PC-3 (cell line): ENCODE data around the gene ZNF341. TPM values are rescaled to one million over a fixed set of nuclear protein-coding genes. Genes with fewer than 3 reads are reported as not detected.
A peak's percentile ranks its signal among the peaks of the same experiment; 100 is the strongest.

Experiments
- ATAC-seq: fragments of 200-7000 bp; cut with Tn5 transposase; 2 replicates; pipeline ENCODE4 v1.9.1; 2020; ENCODE audit warnings: mild to moderate bottlenecking, moderate library complexity
- BruUV-seq: library from RNA; stranded (reverse); fragments of 400-500 nt; replicated peaks from 2 replicates; lab custom pipeline; 2021; lab: Mats Ljungman, UMichigan
- CTCF ChIA-PET: fragments of 300-600 bp; sonication (Branson Sonifier 250); formaldehyde crosslinking; loops from one replicate; lab custom pipeline; 2022; ENCODE audit warnings: antibody characterized with exemption; lab: Charles Lee
- POLR2A ChIA-PET: fragments of 300-600 bp; sonication (Branson Sonifier 250); formaldehyde crosslinking; loops from one replicate; lab custom pipeline; 2022; ENCODE audit warnings: antibody characterized with exemption; ENCODE audit not compliant: unreplicated experiment; lab: Charles Lee
- DNase-seq: peaks from one replicate; pipeline ENCODE4 v3.0.0-alpha.2; 2015
- H2AFZ ChIP-seq: fragments of 300-600 bp; sonication (generic); 2 replicates; pipeline ENCODE4 v1.6.0; 2016; ENCODE audit warnings: antibody characterized with exemption, low read length
- H3F3A ChIP-seq: fragments of 300-600 bp; sonication (generic); one replicate; pipeline ENCODE4 v1.6.0; 2017; ENCODE audit warnings: antibody characterized with exemption, low read length, control low read depth, mild to moderate bottlenecking; ENCODE audit not compliant: unreplicated experiment
- H3K27ac ChIP-seq: fragments of 300-600 bp; sonication (generic); 2 replicates; pipeline ENCODE4 v1.5.1; 2016; ENCODE audit warnings: mild to moderate bottlenecking, low read length
- H3K27me3 ChIP-seq: fragments of 300-600 bp; sonication (generic); 2 replicates; pipeline ENCODE4 v1.6.1; 2016; ENCODE audit warnings: low read length, mixed read lengths
- H3K36me3 ChIP-seq: fragments of 300-600 bp; sonication (generic); 2 replicates; pipeline ENCODE4 v1.6.1; 2016; ENCODE audit warnings: low read depth, mixed run types, low read length, mixed read lengths
- H3K4me1 ChIP-seq: fragments of 300-600 bp; sonication (generic); 2 replicates; pipeline ENCODE4 v1.5.1; 2016; ENCODE audit warnings: low read length; ENCODE audit not compliant: insufficient read depth
- H3K4me2 ChIP-seq: fragments of 300-600 bp; sonication (generic); 2 replicates; pipeline ENCODE4 v1.6.0; 2016; ENCODE audit warnings: low read length
- H3K4me3 ChIP-seq: fragments of 300-600 bp; sonication (generic); 2 replicates; pipeline ENCODE4 v1.5.1; 2016; ENCODE audit warnings: mild to moderate bottlenecking, low read length, mixed read lengths
- H3K79me2 ChIP-seq: fragments of 300-600 bp; sonication (generic); 2 replicates; pipeline ENCODE4 v1.6.1; 2017; ENCODE audit warnings: low read length, mixed read lengths
- H3K9ac ChIP-seq: fragments of 300-600 bp; sonication (generic); 2 replicates; pipeline ENCODE4 v1.6.0; 2016; ENCODE audit warnings: mild to moderate bottlenecking, low read length
- H3K9me2 ChIP-seq: fragments of 300-600 bp; sonication (generic); replicated peaks from 2 replicates; pipeline ENCODE4 v1.6.1; 2016; ENCODE audit warnings: mixed run types, low read length, mixed read lengths
- H3K9me3 ChIP-seq: fragments of 300-600 bp; sonication (generic); 2 replicates; pipeline ENCODE4 v1.6.1; 2016; ENCODE audit warnings: low read length, mixed read lengths
- H4K20me1 ChIP-seq: fragments of 300-600 bp; sonication (generic); 2 replicates; pipeline ENCODE4 v1.6.1; 2016; ENCODE audit warnings: low read length, mixed read lengths
- CTCF ChIP-seq: fragments of 300-600 bp; sonication (generic); conservative IDR thresholded peaks from 2 replicates; pipeline ENCODE4 v1.5.1; 2017; ENCODE audit warnings: antibody characterized with exemption, low read depth, mild to moderate bottlenecking, low read length
- EZH2 ChIP-seq: fragments of 300-600 bp; sonication (generic); IDR thresholded peaks from one replicate; pipeline ENCODE4 v1.6.1; 2017; ENCODE audit warnings: antibody characterized with exemption, mild to moderate bottlenecking, low read length; ENCODE audit not compliant: unreplicated experiment
- EZH2phosphoT487 ChIP-seq: fragments of 300-600 bp; sonication (generic); IDR thresholded peaks from 2 replicates; pipeline ENCODE4 v1.6.1; 2018; ENCODE audit warnings: mild to moderate bottlenecking, antibody characterized with exemption, low read length, borderline replicate concordance
- intact Hi-C: fragments of 100-400 bp; cut with micrococcal nuclease; formaldehyde crosslinking; loops from 2 replicates; pipeline ENCODE4 v1.9.0; 2023
- total RNA-seq: library from RNA; depleted of rRNA; stranded (reverse); fragments of >200 nt; gene quantifications from 2 replicates; pipeline ENCODE4 v1.2.3, GENCODE V29; 2014

ZNF341 gene
- total RNA-seq, 1 experiment from 2014 or later = 4.4 TPM

DNA sequence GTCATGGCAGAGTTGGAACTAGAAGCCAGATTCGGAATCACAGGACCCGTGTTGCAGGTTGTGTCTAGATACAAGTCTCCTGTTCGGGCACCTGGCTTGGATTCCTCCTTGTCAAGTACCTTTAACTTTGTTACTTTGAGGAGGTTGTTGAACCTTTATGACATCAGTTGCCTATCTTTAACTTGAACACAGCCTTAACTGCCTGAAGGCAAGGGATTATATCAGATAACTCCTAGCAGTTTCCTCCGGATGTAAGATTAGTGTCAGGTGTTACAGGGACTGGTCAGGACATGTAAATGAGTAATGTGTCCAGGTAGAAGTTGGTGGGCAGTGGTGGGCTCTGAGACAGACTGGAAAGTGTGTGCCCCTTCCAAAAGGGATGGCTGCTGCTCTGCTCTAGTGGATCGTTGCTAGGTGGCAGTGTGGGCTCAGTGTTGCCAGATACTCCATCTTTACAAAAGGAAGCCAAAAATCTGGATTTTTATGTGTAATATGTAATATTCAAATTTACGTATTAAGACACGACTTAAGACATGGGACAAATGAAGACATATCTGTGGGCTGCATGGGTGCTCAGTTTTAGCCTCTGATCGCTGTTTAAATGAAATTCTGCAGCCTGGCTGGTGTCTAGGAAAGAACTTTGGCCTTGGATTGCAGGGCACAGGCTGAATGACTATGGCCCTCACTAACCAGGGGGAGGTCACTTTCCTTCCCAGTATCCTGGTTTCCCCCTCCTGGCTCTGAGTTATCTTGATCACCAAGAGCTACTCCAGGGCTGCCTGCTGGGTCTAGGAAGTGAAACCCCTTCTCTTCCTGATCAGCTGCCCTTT lies 106.5 kb downstream of the ZNF341 start:
- TF ChIP-seq CTCF (peak; percentile 44; the same call in 1 of the 2 replicates), EZH2phosphoT487 (no peak)
- no peaks in the 10 kb centered on the region for H3K9me3 ChIP-seq
- no peaks in the 10 kb centered on the region for H3F3A ChIP-seq
- H4K20me1 ChIP-seq = peaks cover 37% of the 10 kb centered on the region
- no peak overlapping the region for H3K4me2 ChIP-seq
- intact Hi-C loops = no loop called here
- H3K4me3 ChIP-seq = no peak overlapping the region
- peaks cover 98% of the 10 kb centered on the region for H3K79me2 ChIP-seq
- H3K27ac ChIP-seq = no peak overlapping the region
- no TSS peak for BruUV-seq
- H3K9ac ChIP-seq = no peak overlapping the region
- no peaks in the 10 kb centered on the region for H3K9me2 ChIP-seq
- ATAC-seq = no peak; the same call in 1 of the 2 replicates
- ChIA-PET POLR2A (no interaction called here), CTCF (no interaction called here)
- H3K4me1 ChIP-seq = peaks cover 4% of the 10 kb centered on the region; the same call in 1 of the 2 replicates
- no peak for DNase-seq
- H3K27me3 ChIP-seq = no peaks in the 10 kb centered on the region
- no peaks in the 10 kb centered on the region for H3K36me3 ChIP-seq
- no peak overlapping the region for H2AFZ ChIP-seq

GRCh38 chr20:33839591-33839990 lies 107.8 kb downstream of the ZNF341 start:
- Histone ChIP-seq H3K36me3 (no peaks in the 10 kb centered on the region), H3K27me3 (no peaks in the 10 kb centered on the region), H3K9me3 (no peaks in the 10 kb centered on the region), H3K9me2 (no peaks in the 10 kb centered on the region), H3K4me3 (no peak overlapping the region), H3F3A (no peaks in the 10 kb centered on the region), H3K4me1 (peaks cover 15% of the 10 kb centered on the region; the same call in 1 of the 2 replicates), H2AFZ (no peak overlapping the region), H4K20me1 (peaks cover 42% of the 10 kb centered on the region), H3K27ac (no peak overlapping the region), H3K9ac (no peak overlapping the region), H3K4me2 (no peak overlapping the region), H3K79me2 (peaks cover 99% of the 10 kb centered on the region)
- TF ChIP-seq CTCF (no peak), EZH2phosphoT487 (no peak), EZH2 (no peak)
- no peak for DNase-seq
- intact Hi-C loops = no loop called here
- no TSS peak for BruUV-seq
- ChIA-PET POLR2A (interaction anchor here (0.6 kb wide), 1 partner anchor 151 kb away, joined by 5 read pairs; no protein-coding TSS in a partner anchor), CTCF (no interaction called here)
- ATAC-seq = no peak

GRCh38 chr20:33840160-33840559 lies 108.4 kb downstream of the ZNF341 start:
- Histone ChIP-seq H4K20me1 (peaks cover 39% of the 10 kb centered on the region), H3K27ac (no peak overlapping the region), H3K79me2 (peaks cover 99% of the 10 kb centered on the region), H3K36me3 (no peaks in the 10 kb centered on the region), H3K27me3 (no peaks in the 10 kb centered on the region), H3K4me3 (no peak overlapping the region), H2AFZ (no peak overlapping the region), H3F3A (no peaks in the 10 kb centered on the region), H3K9me3 (no peaks in the 10 kb centered on the region), H3K9me2 (no peaks in the 10 kb centered on the region), H3K4me1 (peaks cover 15% of the 10 kb centered on the region; the same call in 1 of the 2 replicates), H3K9ac (no peak overlapping the region), H3K4me2 (no peak overlapping the region)
- intact Hi-C loops = no loop called here
- no TSS peak for BruUV-seq
- ChIA-PET POLR2A (no interaction called here), CTCF (no interaction called here)
- TF ChIP-seq EZH2phosphoT487 (no peak), EZH2 (no peak), CTCF (no peak)
- ATAC-seq (no peak), DNase-seq (no peak)
